Panc1 (cell line): ENCODE measurements around the gene GTPBP10. TPM values are rescaled to one million over a fixed set of nuclear protein-coding genes. Genes with fewer than 3 reads are reported as not detected.

ENCODE experiments used
- ATAC-seq: fragments of 200-7000 bp; cut with Tn5 transposase; 2 replicates; pipeline ENCODE4 v1.9.1; 2020; ENCODE audit warnings: mild to moderate bottlenecking, moderate library complexity
- BruUV-seq: library from RNA; stranded (reverse); fragments of 400-500 nt; replicated peaks from 2 replicates; lab custom pipeline; 2021; lab: Mats Ljungman, UMichigan
- CTCF ChIA-PET: fragments of 300-600 bp; sonication (Branson Sonifier 250); formaldehyde crosslinking; loops from one replicate; lab custom pipeline; 2022; ENCODE audit warnings: antibody characterized with exemption; lab: Charles Lee
- POLR2A ChIA-PET: fragments of 300-600 bp; sonication (Branson Sonifier 250); formaldehyde crosslinking; loops from one replicate; lab custom pipeline; 2022; ENCODE audit warnings: antibody characterized with exemption; lab: Charles Lee
- DNase-seq: peaks from one replicate; pipeline ENCODE4 v3.0.0-alpha.2; 2010; ENCODE audit warnings: low read depth, low spot score
- H3K27ac ChIP-seq: 2 replicates; pipeline ENCODE4 v1.5.1; 2011; ENCODE audit warnings: mild to moderate bottlenecking, low read length, inconsistent platforms
- H3K27me3 ChIP-seq: fragments of 200-500 bp; sonication (Bioruptor generic); 2 replicates; pipeline ENCODE4 v1.6.0; 2014; ENCODE audit warnings: low read length, inconsistent platforms; ENCODE audit not compliant: control insufficient read depth, insufficient read depth
- H3K36me3 ChIP-seq: fragments of 200-500 bp; sonication (Bioruptor generic); 2 replicates; pipeline ENCODE4 v1.5.1; 2014; ENCODE audit warnings: inconsistent platforms, mild to moderate bottlenecking, low read length, moderate library complexity; ENCODE audit not compliant: control insufficient read depth, insufficient read depth
- H3K4me1 ChIP-seq: 2 replicates; pipeline ENCODE4 v1.5.1; 2011; ENCODE audit warnings: inconsistent platforms, mild to moderate bottlenecking, low read length, moderate library complexity; ENCODE audit not compliant: control insufficient read depth, insufficient read depth
- H3K4me3 ChIP-seq, 2 experiments: 2 replicates each; pipeline ENCODE4 v1.5.1; 2011 to 2012; ENCODE audit warnings: low read depth in 2 of 2, low read length in 2 of 2, mild to moderate bottlenecking in 2 of 2, inconsistent platforms in 1 of 2, moderate library complexity in 1 of 2
- H3K9me3 ChIP-seq: fragments of 200-500 bp; sonication (Bioruptor generic); 2 replicates; pipeline ENCODE4 v1.5.1; 2014; ENCODE audit warnings: low read depth, mild to moderate bottlenecking, inconsistent platforms, low read length, moderate library complexity; ENCODE audit not compliant: control insufficient read depth, insufficient read depth
- POLR2AphosphoS5 ChIP-seq: IDR thresholded peaks from 2 replicates; pipeline ENCODE4 v1.6.1; 2012; ENCODE audit warnings: mild to moderate bottlenecking, low read depth, low read length, moderate library complexity
- SIN3A ChIP-seq: IDR thresholded peaks from 2 replicates; pipeline ENCODE4 v1.6.1; 2012; ENCODE audit warnings: low read depth, mild to moderate bottlenecking, low read length, moderate library complexity, borderline replicate concordance; ENCODE audit not compliant: insufficient read depth
- TCF7L2 ChIP-seq: IDR thresholded peaks from 2 replicates; pipeline ENCODE4 v1.6.1; 2011; ENCODE audit warnings: mild to moderate bottlenecking, low read depth, low read length, inconsistent platforms
- in situ Hi-C: cut with HindIII; loops from 2 replicates; pipeline ENCODE4 v1.10.0; 2016; ENCODE audit warnings: low sequenced_read_pairs, low pct_unique_long_range_greater_than_20kb
- intact Hi-C: fragments of 100-400 bp; cut with micrococcal nuclease; formaldehyde crosslinking; loops from one replicate; pipeline ENCODE4 v1.10.0; 2022; ENCODE audit not compliant: unreplicated experiment
- total RNA-seq: library from RNA; stranded (reverse); gene quantifications from one replicate; pipeline ENCODE4 v1.2.1, GENCODE V29; 2021; ENCODE audit not compliant: unreplicated experiment
- TF ChIP-seq, protein P1 (sequence below): fragments of 450-650 bp; IDR thresholded peaks from 2 replicates; pipeline ENCODE4 v1.5.1; 2017; ENCODE audit warnings: mild to moderate bottlenecking
- TF ChIP-seq, protein P2 (sequence below), 2 experiments: IDR thresholded peaks; 2 replicates each; pipeline ENCODE4 v1.6.1; 2011 to 2012; ENCODE audit warnings: low read depth in 2 of 2, control low read depth in 1 of 2, low read length in 1 of 2, mild to moderate bottlenecking in 1 of 2, moderate library complexity in 1 of 2; ENCODE audit not compliant: insufficient read depth in 1 of 2

The GTPBP10 gene
- total RNA-seq, 1 experiment from 2014 or later, result 23.7 TPM

DNA sequence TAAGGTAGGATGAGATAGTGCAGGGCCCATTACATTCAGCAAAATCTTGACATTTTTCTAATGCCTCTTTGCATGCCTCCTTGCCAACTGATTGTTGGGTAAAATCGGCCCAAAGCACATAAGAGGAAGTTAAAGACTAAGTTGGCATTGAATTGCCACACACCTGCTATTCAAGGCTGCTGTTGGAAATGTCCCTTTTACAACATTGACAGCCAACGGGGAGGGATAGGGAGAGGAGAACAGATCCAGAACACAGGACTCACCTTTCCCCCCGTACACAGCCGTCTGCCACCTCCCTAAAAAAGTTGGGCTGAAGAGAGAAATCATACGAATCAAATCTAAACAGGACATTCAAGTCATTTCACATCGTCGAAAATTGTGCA, 26.1 kb upstream of the GTPBP10 start:
- H3K4me3 ChIP-seq, result peak overlapping the region; percentile 32 to 38
- H3K27me3 ChIP-seq, result peaks cover 64% of the 10 kb centered on the region
- DNase-seq (no peak), ATAC-seq (no peak)
- H3K36me3 ChIP-seq, result no peaks in the 10 kb centered on the region; the same call in 1 of the 2 replicates
- ChIA-PET CTCF (no interaction called here), POLR2A (no interaction called here)
- no peak for TF ChIP-seq TCF7L2
- no peak for TF ChIP-seq SIN3A
- TF ChIP-seq, protein P1, sequence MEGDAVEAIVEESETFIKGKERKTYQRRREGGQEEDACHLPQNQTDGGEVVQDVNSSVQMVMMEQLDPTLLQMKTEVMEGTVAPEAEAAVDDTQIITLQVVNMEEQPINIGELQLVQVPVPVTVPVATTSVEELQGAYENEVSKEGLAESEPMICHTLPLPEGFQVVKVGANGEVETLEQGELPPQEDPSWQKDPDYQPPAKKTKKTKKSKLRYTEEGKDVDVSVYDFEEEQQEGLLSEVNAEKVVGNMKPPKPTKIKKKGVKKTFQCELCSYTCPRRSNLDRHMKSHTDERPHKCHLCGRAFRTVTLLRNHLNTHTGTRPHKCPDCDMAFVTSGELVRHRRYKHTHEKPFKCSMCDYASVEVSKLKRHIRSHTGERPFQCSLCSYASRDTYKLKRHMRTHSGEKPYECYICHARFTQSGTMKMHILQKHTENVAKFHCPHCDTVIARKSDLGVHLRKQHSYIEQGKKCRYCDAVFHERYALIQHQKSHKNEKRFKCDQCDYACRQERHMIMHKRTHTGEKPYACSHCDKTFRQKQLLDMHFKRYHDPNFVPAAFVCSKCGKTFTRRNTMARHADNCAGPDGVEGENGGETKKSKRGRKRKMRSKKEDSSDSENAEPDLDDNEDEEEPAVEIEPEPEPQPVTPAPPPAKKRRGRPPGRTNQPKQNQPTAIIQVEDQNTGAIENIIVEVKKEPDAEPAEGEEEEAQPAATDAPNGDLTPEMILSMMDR, result no peak
- no peak for TF ChIP-seq POLR2AphosphoS5
- TF ChIP-seq, protein P2, sequence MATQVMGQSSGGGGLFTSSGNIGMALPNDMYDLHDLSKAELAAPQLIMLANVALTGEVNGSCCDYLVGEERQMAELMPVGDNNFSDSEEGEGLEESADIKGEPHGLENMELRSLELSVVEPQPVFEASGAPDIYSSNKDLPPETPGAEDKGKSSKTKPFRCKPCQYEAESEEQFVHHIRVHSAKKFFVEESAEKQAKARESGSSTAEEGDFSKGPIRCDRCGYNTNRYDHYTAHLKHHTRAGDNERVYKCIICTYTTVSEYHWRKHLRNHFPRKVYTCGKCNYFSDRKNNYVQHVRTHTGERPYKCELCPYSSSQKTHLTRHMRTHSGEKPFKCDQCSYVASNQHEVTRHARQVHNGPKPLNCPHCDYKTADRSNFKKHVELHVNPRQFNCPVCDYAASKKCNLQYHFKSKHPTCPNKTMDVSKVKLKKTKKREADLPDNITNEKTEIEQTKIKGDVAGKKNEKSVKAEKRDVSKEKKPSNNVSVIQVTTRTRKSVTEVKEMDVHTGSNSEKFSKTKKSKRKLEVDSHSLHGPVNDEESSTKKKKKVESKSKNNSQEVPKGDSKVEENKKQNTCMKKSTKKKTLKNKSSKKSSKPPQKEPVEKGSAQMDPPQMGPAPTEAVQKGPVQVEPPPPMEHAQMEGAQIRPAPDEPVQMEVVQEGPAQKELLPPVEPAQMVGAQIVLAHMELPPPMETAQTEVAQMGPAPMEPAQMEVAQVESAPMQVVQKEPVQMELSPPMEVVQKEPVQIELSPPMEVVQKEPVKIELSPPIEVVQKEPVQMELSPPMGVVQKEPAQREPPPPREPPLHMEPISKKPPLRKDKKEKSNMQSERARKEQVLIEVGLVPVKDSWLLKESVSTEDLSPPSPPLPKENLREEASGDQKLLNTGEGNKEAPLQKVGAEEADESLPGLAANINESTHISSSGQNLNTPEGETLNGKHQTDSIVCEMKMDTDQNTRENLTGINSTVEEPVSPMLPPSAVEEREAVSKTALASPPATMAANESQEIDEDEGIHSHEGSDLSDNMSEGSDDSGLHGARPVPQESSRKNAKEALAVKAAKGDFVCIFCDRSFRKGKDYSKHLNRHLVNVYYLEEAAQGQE (IDR thresholded peaks at IDR 0.05; ENCODE audit: insufficient read depth in 1 of 2, low read depth in 2 of 2, low read length in 1 of 2), result no peak
- in situ Hi-C loops, result no loop called here
- intact Hi-C loops, result no loop called here
- H3K4me1 ChIP-seq, result 0 out of 2 replicates have a peak, but pooled peaks cover 2% of the 10 kb centered on the region
- H3K27ac ChIP-seq, result no peak overlapping the region
- BruUV-seq, result no TSS peak
- H3K9me3 ChIP-seq, result no peaks in the 10 kb centered on the region

DNA sequence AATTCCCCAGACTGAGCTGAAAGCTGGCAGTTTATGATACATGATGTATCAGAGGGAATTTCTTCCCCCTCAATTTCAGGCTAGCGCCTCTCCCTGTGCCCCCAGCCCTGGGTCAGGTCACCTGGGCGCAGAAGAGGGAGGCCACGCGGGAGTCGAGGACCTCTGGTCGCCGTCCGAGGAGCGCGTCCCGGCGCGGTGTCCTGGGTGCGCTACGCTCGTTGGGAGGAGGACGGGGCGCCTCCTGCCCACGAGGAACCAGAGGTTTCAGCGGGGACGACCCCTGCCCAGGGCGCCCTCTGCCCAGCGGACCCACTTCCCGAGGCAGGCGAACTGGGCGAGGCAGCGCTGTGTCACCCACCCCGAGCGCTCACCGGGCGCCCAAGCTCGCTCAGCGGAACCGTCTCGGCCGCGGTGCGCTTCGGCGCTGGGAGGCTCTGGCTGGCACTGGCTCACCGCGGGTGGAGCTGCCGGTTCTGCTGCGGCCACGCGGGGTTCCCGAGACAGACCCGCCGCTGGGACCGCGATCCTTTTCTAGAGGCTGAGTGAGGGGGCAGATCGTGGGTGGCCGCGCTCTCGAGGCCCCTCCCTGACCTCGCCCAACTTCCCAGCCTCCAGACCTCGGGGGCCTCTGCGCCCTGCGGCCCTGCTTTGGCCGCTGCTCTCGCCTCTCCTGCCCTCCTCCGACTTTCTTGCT, 25.6 kb upstream of the GTPBP10 start, which contains the start of gene FAM237B:
TSS of gene FAM237B (minus strand) at position 504 of the 694 bp plus-strand sequence. CDS start 1,556 bp downstream, outside the sequence.
- peaks cover 64% of the 10 kb centered on the region for H3K27me3 ChIP-seq
- no TSS peak for BruUV-seq
- H3K36me3 ChIP-seq, result no peaks in the 10 kb centered on the region; the same call in 1 of the 2 replicates
- intact Hi-C loops (no loop called here), in situ Hi-C loops (no loop called here)
- H3K27ac ChIP-seq, result no peak within 1 kb of the TSS
- peak; percentile 93 for ATAC-seq
- TF ChIP-seq TCF7L2 (no peak), SIN3A (no peak), POLR2AphosphoS5 (no peak)
- TF ChIP-seq, protein P2 (IDR thresholded peaks at IDR 0.05; ENCODE audit: insufficient read depth in 1 of 2, low read depth in 2 of 2, low read length in 1 of 2), result no peak
- TF ChIP-seq, protein P1, result no peak
- DNase-seq, result no peak
- ChIA-PET CTCF (no interaction called here), POLR2A (no interaction called here)
- 0 out of 2 replicates have a peak, but pooled peaks cover 2% of the 10 kb centered on the region for H3K4me1 ChIP-seq
- no peaks in the 10 kb centered on the region for H3K9me3 ChIP-seq
- peak within 1 kb of the TSS; percentile 32 to 38 for H3K4me3 ChIP-seq
